Measurements from ENCODE around the gene TAMM41.

Gene TAMM41

DNA sequence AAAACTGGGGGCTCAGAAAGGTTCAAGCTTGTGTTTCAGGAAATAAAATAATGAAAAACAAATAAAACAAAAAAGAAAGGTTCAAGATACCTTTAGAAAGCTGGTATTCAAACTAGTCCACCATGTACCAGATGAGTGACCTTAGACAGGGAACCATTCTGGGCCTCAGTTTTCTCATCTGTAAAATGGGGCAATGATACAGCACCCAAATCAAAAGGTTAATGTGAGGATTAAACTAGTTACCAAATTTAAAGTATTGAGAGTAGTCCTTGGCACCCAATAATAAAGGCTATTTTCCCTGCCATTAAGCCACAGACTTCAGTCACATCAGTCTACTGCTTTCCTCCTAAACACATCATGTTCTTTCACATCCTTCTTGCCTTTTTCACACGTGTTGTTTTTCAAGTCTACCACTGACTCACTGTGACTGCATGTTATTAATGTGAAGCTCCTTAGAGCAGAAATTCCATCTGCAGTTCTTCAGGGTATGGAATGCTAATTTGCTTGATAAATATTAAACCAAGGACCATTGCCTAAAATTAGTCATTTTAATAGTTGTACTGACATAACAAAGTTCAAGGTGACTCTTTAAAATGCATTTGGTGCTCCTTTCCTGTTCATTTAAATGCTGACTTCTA lies 19.9 kb downstream of the TAMM41 start:
- TF ChIP-seq, protein P1, sequence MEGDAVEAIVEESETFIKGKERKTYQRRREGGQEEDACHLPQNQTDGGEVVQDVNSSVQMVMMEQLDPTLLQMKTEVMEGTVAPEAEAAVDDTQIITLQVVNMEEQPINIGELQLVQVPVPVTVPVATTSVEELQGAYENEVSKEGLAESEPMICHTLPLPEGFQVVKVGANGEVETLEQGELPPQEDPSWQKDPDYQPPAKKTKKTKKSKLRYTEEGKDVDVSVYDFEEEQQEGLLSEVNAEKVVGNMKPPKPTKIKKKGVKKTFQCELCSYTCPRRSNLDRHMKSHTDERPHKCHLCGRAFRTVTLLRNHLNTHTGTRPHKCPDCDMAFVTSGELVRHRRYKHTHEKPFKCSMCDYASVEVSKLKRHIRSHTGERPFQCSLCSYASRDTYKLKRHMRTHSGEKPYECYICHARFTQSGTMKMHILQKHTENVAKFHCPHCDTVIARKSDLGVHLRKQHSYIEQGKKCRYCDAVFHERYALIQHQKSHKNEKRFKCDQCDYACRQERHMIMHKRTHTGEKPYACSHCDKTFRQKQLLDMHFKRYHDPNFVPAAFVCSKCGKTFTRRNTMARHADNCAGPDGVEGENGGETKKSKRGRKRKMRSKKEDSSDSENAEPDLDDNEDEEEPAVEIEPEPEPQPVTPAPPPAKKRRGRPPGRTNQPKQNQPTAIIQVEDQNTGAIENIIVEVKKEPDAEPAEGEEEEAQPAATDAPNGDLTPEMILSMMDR (IDR thresholded peaks at IDR 0.05; ENCODE audit: extremely low read depth, insufficient read depth, missing control alignments), result no peak
- no peak for DNase-seq (ENCODE audit: low spot score)
- in situ Hi-C loops (cut with MboI; ENCODE audit: low pct_unique_long_range_greater_than_20kb, low sequenced_read_pairs, unreplicated experiment), result no loop called here

DNA sequence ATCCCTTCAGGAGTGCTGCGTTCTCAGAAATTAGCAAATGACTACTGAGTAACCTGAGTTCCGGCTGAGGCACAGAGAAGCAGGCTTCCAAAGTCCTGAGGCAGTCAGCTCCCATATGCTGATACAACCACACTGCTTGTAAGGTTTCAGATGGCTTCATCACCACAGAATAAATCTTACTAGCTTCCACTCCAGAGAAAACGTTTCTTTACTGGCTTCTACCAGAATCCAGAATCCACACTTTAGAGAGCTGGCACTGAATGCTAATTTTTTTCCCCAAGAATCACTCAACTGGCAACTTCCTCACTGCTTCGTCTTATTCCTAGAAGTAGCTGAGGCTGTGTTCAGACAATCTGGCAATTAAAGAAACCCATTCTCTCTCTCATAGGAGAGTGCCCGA lies 21.4 kb downstream of the TAMM41 start:
- no peak for DNase-seq (ENCODE audit: low spot score)

GRCh38 chr3:11820531-11821041 lies 26.1 kb downstream of the TAMM41 start:
- in situ Hi-C loops (cut with MboI; ENCODE audit: low pct_unique_long_range_greater_than_20kb, low sequenced_read_pairs, unreplicated experiment), result loop anchor here (25.0 kb wide), 1 partner anchor 433 kb away; no protein-coding TSS in a partner anchor
- TF ChIP-seq, protein P1 (IDR thresholded peaks at IDR 0.05; ENCODE audit: extremely low read depth, insufficient read depth, missing control alignments), result peak; percentile 20
- DNase-seq (ENCODE audit: low spot score), result peak; percentile 42

More for the DNA sequence above, 21.4 kb downstream of the TAMM41 start:
- in situ Hi-C loops (cut with MboI; ENCODE audit: low pct_unique_long_range_greater_than_20kb, low sequenced_read_pairs, unreplicated experiment), result no loop called here
- TF ChIP-seq, protein P1 (IDR thresholded peaks at IDR 0.05; ENCODE audit: extremely low read depth, insufficient read depth, missing control alignments), result no peak

- DNase-seq (ENCODE audit: low spot score), result no peak
- in situ Hi-C loops (cut with MboI; ENCODE audit: low pct_unique_long_range_greater_than_20kb, low sequenced_read_pairs, unreplicated experiment), result loop anchor here (25.0 kb wide), 1 partner anchor 432 kb away; no protein-coding TSS in a partner anchor
- TF ChIP-seq, protein P1 (IDR thresholded peaks at IDR 0.05; ENCODE audit: extremely low read depth, insufficient read depth, missing control alignments), result no peak
These were observed 27.5 kb downstream of the TAMM41 start for GRCh38 chr3:11819146-11819689.

DNA sequence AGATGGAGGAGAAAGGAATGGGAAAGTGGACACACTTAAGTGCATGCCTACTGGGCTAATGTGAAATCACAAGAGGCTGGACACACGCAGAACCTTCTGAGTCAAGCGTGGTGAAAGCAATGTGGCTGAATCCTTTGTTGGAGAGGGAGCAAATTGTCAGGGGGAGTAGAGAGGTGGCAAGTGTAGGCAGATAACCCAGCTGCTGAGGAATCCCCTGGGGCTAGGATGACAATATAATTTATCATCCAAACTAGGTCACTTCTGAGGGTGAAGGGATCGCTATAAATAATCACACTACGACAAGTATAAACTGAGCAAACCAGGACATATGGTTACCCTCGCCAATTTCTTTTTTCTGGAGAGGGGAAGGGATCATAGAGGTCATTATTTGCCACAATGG lies 28.7 kb downstream of the TAMM41 start:
- in situ Hi-C loops (cut with MboI; ENCODE audit: low pct_unique_long_range_greater_than_20kb, low sequenced_read_pairs, unreplicated experiment), result loop anchor here (25.0 kb wide), 1 partner anchor 431 kb away; no protein-coding TSS in a partner anchor
- no peak for DNase-seq (ENCODE audit: low spot score)
- TF ChIP-seq, protein P1 (IDR thresholded peaks at IDR 0.05; ENCODE audit: extremely low read depth, insufficient read depth, missing control alignments), result no peak

GRCh38 chr3:11815111-11815510 lies 31.6 kb downstream of the TAMM41 start:
- in situ Hi-C loops (cut with MboI; ENCODE audit: low pct_unique_long_range_greater_than_20kb, low sequenced_read_pairs, unreplicated experiment), result loop anchor here (25.0 kb wide), 1 partner anchor 428 kb away; no protein-coding TSS in a partner anchor
- TF ChIP-seq, protein P1 (IDR thresholded peaks at IDR 0.05; ENCODE audit: extremely low read depth, insufficient read depth, missing control alignments), result no peak
- DNase-seq (ENCODE audit: low spot score), result no peak

Measured in GM13977 (cell line).